Gastroesophageal sphincter (tissue), 3 donors: Measurements from ENCODE around the gene KRT83.

Source experiments
- POLR2A ChIP-seq, 2 donors: fragments of 450-650 bp; IDR thresholded peaks; one replicate each; pipeline ENCODE4 v1.6.1; 2017; ENCODE audit warnings: antibody characterized with exemption in 2 of 2, mild to moderate bottlenecking in 2 of 2, moderate library complexity in 1 of 2
- TF ChIP-seq, protein P1 (sequence below), 4 experiments: fragments of 200-600 bp in 2 of 4; fragments of 450-650 bp in 2 of 4; sonication (generic) in 1 of 4; IDR thresholded peaks; one replicate each; pipeline ENCODE4 v1.5.1; 2017 to 2019; ENCODE audit warnings: antibody characterized with exemption in 4 of 4, mild to moderate bottlenecking in 2 of 4, moderate library complexity in 2 of 4

DNA sequence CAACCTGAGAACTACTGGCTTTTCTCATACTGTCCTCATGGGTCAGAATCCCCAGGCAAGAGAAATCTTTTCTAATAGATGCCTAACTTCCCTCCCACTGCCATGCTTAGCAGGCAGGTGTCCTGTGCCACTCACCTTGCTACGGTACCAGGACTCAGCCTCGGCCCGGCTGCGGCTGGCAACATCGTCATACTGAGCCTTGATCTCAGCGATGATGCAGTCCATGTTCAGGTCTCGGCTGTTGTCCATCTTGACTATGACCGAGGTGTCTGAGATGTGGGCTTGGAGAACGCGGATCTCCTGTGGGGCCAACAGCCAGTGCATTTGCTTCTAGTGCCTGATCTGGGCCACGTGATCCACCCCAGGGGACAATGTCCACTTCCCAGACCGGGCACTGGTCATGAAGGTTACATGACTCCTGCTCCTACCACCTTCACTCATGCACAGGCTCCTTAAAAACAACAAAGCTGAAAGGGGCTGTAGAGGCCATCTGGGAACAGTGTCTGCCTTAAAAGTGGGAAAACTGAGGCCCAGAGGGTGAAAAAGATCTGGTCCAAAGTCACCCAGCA lies 42.0 kb upstream of the KRT83 start:
- TF ChIP-seq, protein P1, sequence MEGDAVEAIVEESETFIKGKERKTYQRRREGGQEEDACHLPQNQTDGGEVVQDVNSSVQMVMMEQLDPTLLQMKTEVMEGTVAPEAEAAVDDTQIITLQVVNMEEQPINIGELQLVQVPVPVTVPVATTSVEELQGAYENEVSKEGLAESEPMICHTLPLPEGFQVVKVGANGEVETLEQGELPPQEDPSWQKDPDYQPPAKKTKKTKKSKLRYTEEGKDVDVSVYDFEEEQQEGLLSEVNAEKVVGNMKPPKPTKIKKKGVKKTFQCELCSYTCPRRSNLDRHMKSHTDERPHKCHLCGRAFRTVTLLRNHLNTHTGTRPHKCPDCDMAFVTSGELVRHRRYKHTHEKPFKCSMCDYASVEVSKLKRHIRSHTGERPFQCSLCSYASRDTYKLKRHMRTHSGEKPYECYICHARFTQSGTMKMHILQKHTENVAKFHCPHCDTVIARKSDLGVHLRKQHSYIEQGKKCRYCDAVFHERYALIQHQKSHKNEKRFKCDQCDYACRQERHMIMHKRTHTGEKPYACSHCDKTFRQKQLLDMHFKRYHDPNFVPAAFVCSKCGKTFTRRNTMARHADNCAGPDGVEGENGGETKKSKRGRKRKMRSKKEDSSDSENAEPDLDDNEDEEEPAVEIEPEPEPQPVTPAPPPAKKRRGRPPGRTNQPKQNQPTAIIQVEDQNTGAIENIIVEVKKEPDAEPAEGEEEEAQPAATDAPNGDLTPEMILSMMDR (IDR thresholded peaks at IDR 0.05): no peak
- TF ChIP-seq POLR2A (IDR thresholded peaks at IDR 0.05): no peak
